ENCODE data around the gene RAB31.

DNA sequence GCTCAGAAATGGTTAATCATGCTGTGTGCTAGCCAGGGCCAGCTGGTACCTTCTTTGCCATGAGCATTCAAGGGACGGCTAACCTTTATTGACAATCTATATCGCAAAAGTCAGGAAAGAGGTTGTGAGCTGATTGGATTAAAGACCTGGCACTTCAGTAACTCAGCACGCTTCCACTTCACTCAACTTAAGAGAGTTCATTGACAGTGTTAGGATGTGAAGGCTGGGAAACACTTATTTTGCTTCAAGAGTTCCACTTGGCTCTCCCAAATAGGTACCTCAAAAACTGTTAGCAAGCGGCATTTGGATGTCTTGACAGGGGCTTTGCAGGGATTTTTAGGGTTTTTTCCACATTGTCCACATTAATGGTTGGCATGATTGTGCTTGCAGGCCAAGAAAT, 152.6 kb downstream of the RAB31 start:
- TF ChIP-seq, protein P1, sequence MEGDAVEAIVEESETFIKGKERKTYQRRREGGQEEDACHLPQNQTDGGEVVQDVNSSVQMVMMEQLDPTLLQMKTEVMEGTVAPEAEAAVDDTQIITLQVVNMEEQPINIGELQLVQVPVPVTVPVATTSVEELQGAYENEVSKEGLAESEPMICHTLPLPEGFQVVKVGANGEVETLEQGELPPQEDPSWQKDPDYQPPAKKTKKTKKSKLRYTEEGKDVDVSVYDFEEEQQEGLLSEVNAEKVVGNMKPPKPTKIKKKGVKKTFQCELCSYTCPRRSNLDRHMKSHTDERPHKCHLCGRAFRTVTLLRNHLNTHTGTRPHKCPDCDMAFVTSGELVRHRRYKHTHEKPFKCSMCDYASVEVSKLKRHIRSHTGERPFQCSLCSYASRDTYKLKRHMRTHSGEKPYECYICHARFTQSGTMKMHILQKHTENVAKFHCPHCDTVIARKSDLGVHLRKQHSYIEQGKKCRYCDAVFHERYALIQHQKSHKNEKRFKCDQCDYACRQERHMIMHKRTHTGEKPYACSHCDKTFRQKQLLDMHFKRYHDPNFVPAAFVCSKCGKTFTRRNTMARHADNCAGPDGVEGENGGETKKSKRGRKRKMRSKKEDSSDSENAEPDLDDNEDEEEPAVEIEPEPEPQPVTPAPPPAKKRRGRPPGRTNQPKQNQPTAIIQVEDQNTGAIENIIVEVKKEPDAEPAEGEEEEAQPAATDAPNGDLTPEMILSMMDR (IDR thresholded peaks at IDR 0.05) = no peak
- TF ChIP-seq POLR2A (IDR thresholded peaks at IDR 0.05; ENCODE audit: low read depth) = no peak
- no peak for TF ChIP-seq EP300 (IDR thresholded peaks at IDR 0.05)

Measured in esophagus muscularis mucosa (tissue), 4 donors.